LNCAP (cell line): ENCODE results near the gene SOX18.

Experiments used
- CTCF ChIP-seq: fragments of 450-650 bp; IDR thresholded peaks from 2 replicates; pipeline ENCODE4 v1.5.1; 2017; ENCODE audit warnings: mild to moderate bottlenecking

SOX18 gene

GRCh38 chr20:64063389-64064144, 14.1 kb upstream of the SOX18 start:
- no peak for TF ChIP-seq CTCF

GRCh38 chr20:64062596-64063388, 13.4 kb upstream of the SOX18 start, which contains the start of gene TCEA2:
Gene TCEA2 (plus strand): TSS chr20:64063198. CDS start chr20:64063313, 115 bp downstream.
- no peak for TF ChIP-seq CTCF

GRCh38 chr20:64062276-64062595, 12.8 kb upstream of the SOX18 start:
- TF ChIP-seq CTCF = no peak

- TF ChIP-seq CTCF = no peak
Measured at GRCh38 chr20:64058536-64058935, 9.1 kb upstream of the SOX18 start.

GRCh38 chr20:64057628-64058498, 8.4 kb upstream of the SOX18 start:
- TF ChIP-seq CTCF = peak; percentile 96

- no peak for TF ChIP-seq CTCF
Measured at GRCh38 chr20:64056889-64057627, 7.6 kb upstream of the SOX18 start.

GRCh38 chr20:64056639-64056888, 7.1 kb upstream of the SOX18 start:
- no peak for TF ChIP-seq CTCF
